ENCODE data around the gene POLD4. TPM values are rescaled to one million over a fixed set of nuclear protein-coding genes. Genes with fewer than 3 reads are reported as not detected.

The POLD4 gene
- total RNA-seq, 1 donor from 2014 or later: 69.3 TPM

DNA sequence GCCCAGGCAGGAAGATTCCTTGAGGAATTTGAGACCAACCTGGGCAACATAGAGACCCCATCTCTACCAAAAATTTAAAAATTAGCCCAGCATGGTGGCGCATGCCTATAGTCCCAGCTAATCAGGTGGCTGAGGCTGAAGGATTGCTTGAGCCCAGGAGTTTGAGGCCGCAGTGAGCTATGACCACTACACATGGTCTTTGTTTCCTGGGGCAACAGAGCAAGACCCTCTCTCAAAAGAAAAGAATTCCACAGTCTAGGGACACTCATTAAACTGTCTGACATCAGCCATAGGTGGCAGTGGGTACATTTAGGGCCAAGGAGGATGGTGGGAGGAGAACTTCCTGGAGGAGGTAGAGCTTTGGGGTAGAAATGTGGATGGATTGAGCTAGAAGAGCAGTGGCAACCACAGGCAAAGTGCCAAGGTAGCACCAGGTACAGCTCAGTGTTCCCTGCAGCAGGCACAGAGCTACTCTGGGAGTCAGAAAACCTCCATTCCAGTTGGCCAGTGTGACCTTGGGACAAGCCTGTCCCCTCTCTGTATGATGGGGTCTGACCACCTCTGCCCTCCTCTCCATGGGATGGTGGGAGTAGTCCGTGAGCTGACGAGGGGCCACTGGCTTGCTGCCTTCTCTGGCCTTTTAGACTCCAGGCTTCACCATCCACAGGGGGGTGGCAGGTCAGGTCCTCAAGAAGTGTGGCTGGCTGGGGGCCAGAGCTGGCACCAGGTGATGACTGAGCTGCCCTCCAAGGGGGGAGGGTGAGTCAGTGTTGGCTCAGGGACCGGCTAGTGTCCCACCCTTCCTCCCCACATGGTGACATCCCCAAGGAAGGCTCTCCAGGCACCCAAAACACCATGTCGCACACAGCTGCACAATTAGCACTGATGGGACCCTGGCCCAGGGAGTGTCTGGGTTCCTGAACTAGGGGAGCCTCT, 23.8 kb upstream of the POLD4 start:
- intact Hi-C loops (cut with DNase I): no loop called here
- Histone ChIP-seq H3K27ac (no peak overlapping the region), H3K9me3 (no peaks in the 10 kb centered on the region), H3K4me1 (peaks cover 17% of the 10 kb centered on the region), H3K4me3 (no peak overlapping the region), H3K36me3 (no peaks in the 10 kb centered on the region), H3K27me3 (no peaks in the 10 kb centered on the region)
- DNase-seq (no peak), ATAC-seq (no peak)
- TF ChIP-seq, protein P1, sequence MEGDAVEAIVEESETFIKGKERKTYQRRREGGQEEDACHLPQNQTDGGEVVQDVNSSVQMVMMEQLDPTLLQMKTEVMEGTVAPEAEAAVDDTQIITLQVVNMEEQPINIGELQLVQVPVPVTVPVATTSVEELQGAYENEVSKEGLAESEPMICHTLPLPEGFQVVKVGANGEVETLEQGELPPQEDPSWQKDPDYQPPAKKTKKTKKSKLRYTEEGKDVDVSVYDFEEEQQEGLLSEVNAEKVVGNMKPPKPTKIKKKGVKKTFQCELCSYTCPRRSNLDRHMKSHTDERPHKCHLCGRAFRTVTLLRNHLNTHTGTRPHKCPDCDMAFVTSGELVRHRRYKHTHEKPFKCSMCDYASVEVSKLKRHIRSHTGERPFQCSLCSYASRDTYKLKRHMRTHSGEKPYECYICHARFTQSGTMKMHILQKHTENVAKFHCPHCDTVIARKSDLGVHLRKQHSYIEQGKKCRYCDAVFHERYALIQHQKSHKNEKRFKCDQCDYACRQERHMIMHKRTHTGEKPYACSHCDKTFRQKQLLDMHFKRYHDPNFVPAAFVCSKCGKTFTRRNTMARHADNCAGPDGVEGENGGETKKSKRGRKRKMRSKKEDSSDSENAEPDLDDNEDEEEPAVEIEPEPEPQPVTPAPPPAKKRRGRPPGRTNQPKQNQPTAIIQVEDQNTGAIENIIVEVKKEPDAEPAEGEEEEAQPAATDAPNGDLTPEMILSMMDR (IDR thresholded peaks at IDR 0.05): no peak

DNA sequence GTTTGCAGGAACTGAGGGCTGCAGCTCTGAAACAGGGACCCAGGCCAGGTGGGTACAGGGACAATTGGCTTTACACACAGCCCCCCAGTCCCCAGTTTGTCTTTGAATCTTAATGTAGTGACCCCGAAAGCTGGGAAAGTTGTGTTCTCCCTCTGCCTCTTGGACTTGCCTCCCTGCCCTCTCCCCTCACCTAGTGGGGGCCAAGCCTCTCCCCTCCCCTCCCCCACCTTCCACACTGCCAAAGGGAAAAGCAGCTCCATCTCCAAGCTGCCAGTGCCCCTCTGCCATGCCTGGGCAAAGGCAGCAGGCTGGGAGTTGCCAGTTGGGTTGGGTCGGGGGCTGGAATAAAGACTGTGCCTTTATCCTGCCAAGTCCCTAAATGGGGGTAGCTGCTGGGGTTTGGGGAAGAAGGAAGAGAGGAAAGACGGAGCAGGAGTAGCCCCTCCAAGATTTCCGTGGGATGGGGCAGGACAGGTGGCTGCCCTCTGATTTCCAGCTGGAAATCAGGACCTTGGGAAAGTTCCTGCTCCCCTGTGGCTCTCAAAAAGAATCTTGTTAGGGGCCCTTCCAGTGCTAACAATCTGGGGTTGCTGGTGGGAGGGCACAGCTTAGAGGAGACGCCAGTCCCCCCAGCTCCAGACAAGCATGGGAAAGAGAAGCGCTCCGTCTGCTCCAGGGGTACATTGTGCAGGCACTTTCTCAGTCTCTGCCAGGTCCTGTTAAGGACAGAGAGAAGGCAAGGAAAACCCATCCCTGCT, 22.9 kb upstream of the POLD4 start:
- no peaks in the 10 kb centered on the region for H3K9me3 ChIP-seq
- no peak overlapping the region for H3K27ac ChIP-seq
- DNase-seq: no peak
- intact Hi-C loops (cut with DNase I): no loop called here
- no peak overlapping the region for H3K4me3 ChIP-seq
- H3K27me3 ChIP-seq: no peaks in the 10 kb centered on the region
- TF ChIP-seq, protein P1 (IDR thresholded peaks at IDR 0.05): no peak
- ATAC-seq: no peak
- no peaks in the 10 kb centered on the region for H3K36me3 ChIP-seq
- H3K4me1 ChIP-seq: peaks cover 24% of the 10 kb centered on the region

DNA sequence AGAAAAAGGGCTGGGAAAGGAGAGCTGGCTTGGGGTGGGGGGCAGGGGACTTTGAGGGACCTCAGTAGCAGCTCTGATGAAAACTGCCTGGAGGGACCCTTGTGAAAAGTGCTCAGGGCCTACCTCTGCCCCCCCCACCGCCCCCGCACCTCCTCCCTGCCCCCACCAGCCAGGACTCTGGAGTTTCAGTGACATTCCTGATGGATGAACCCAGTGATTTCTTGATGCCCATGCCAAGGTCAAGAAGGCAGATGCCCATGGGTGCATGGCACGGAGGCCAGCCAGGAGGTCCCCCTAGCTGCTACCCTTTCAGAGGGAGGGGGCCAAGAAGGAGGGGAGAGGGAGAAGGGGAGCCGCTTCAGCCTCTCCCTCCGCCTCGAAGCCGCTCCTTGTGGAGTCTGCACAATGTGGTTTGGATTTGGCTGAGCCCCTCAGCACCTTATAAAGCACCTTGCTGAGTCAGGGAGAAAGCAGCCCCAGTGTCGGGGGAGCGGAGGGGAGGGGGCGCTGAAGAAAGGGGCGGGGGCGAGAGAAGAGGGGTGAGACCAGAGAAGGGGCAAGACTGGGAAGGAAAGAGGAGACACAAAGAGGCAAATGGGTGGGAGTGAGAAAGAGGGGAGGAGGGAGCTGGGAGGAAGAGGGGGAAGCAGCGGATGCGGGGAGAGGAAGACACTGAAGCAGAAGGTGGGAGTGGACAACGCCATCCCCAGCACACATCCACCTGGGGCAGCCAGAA, 22.1 kb upstream of the POLD4 start:
- H3K4me1 ChIP-seq: peaks cover 31% of the 10 kb centered on the region

DNA sequence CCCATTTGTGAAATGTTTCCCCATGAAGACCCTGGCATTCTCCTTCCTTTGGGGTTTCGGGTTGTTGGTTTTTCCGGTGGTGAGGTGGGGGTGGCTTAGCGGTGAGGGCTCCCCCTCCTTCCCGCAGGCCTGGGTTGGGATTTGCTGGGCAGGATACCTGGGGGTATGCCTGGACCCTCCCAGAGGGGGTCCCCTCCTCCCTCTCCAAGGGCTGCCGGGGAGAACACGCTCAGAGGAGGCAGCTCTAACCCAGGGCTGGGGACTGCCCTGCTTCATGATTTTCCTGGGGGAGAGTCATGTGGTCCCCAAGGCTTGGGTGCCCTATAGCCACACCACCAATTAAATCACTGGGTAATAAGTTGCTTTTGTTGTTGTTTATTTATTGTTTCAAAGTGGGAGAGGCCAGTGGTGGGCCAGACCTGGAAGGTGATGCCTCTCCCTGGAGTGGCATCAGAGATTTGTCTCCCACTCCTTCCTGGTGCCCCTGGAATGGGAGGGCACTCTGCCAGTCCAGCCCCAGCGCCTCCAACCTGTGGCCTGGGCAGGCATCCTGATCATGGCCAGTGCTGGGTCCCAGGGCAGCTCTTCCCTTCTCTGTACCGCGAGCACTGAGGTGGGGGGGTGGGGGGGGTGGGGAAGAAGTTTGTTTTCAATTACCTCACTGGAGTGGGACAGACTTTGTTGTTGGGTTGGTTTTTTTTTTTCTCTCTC, 21.4 kb upstream of the POLD4 start:
- intact Hi-C loops (cut with DNase I): no loop called here
- H3K27ac ChIP-seq: peak overlapping the region; percentile 91
- peaks cover 37% of the 10 kb centered on the region for H3K4me1 ChIP-seq
- ATAC-seq (no peak), DNase-seq (no peak)
- no peaks in the 10 kb centered on the region for H3K36me3 ChIP-seq
- H3K4me3 ChIP-seq: peak overlapping the region; percentile 73
- H3K27me3 ChIP-seq: no peaks in the 10 kb centered on the region
- TF ChIP-seq, protein P1 (IDR thresholded peaks at IDR 0.05): no peak
- no peaks in the 10 kb centered on the region for H3K9me3 ChIP-seq

More for the DNA sequence above, 22.1 kb upstream of the POLD4 start:
- Histone ChIP-seq H3K27me3 (no peaks in the 10 kb centered on the region), H3K36me3 (no peaks in the 10 kb centered on the region), H3K27ac (no peak overlapping the region), H3K9me3 (no peaks in the 10 kb centered on the region), H3K4me3 (no peak overlapping the region)
- intact Hi-C loops (cut with DNase I): no loop called here
- ATAC-seq: no peak
- TF ChIP-seq, protein P1 (IDR thresholded peaks at IDR 0.05): no peak
- no peak for DNase-seq
